ENCODE data around the gene ARIH1. TPM values are rescaled to one million over a fixed set of nuclear protein-coding genes. Genes with fewer than 3 reads are reported as not detected.

The ARIH1 gene
- total RNA-seq, 4 donors from 2014 or later: 42.6 to 90.0 (median 58.5) TPM

- no peak for DNase-seq
- TF ChIP-seq POLR2A (IDR thresholded peaks at IDR 0.05): no peak
- TF ChIP-seq CTCF (IDR thresholded peaks at IDR 0.05): no peak
- Histone ChIP-seq H3K27me3 (no peaks in the 10 kb centered on the region), H3K9me3 (no peaks in the 10 kb centered on the region), H3K4me3 (replicated peaks in 1 of 3) (no peak overlapping the region), H3K36me3 (no peaks in the 10 kb centered on the region), H3K4me1 (no peaks in the 10 kb centered on the region), H3K27ac (no peak overlapping the region)
- WGBS, 2 donors: 83 to 93% methylated on average over 1 of the region's 1 CpG
- intact Hi-C loops (cut with DNase I): no loop called here
These were observed 71.0 kb downstream of the ARIH1 start for GRCh38 chr15:72545156-72545555.

GRCh38 chr15:72554471-72555425 lies 80.6 kb downstream of the ARIH1 start:
- WGBS, 2 donors: 92 to 97% methylated on average over 8 of the region's 8 CpGs
- intact Hi-C loops (cut with DNase I): no loop called here

DNA sequence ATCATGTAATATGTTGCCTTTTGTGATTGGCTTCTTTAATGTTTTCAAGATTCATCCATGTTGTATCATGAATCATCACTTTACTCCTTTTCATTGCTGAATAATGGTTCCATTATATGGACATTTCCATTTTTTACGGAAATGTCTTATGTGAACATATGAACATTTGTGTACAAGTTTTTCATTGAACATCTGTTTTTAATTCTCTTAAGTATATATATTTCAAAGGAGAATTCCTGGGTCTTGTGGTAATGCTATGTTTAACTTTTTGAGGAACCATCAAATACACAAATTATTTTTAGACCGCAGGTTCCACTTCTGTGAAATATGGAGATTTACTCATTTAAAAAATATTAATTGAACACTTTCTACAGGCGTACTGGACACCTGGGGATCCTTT lies 85.7 kb downstream of the ARIH1 start:
- Histone ChIP-seq H3K36me3 (peaks cover 0 to 11% of the 10 kb centered on the region in 2 donors), H3K27me3 (no peaks in the 10 kb centered on the region), H3K27ac (no peak overlapping the region), H3K4me1 (no peaks in the 10 kb centered on the region), H3K9me3 (no peaks in the 10 kb centered on the region), H3K4me3 (replicated peaks in 1 of 3) (no peak overlapping the region)
- intact Hi-C loops (cut with DNase I): no loop called here
- TF ChIP-seq CTCF (IDR thresholded peaks at IDR 0.05): no peak
- no peak for TF ChIP-seq POLR2A (IDR thresholded peaks at IDR 0.05)
- DNase-seq: no peak
- WGBS, 2 donors: 93% methylated on average over 3 of the region's 3 CpGs

More at GRCh38 chr15:72554471-72555425, 80.6 kb downstream of the ARIH1 start:
- peaks cover 0 to 5% of the 10 kb centered on the region in 2 donors for H3K36me3 ChIP-seq
- no peaks in the 10 kb centered on the region for H3K27me3 ChIP-seq
- H3K27ac ChIP-seq: no peak overlapping the region
- TF ChIP-seq CTCF (IDR thresholded peaks at IDR 0.05): no peak
- no peak for TF ChIP-seq POLR2A (IDR thresholded peaks at IDR 0.05)
- H3K9me3 ChIP-seq: no peaks in the 10 kb centered on the region
- no peaks in the 10 kb centered on the region for H3K4me1 ChIP-seq
- DNase-seq: no peak
- H3K4me3 ChIP-seq (replicated peaks in 1 of 3): no peak overlapping the region

GRCh38 chr15:72560458-72560857 lies 86.3 kb downstream of the ARIH1 start:
- DNase-seq: no peak
- Histone ChIP-seq H3K27me3 (no peaks in the 10 kb centered on the region), H3K9me3 (no peaks in the 10 kb centered on the region), H3K4me1 (no peaks in the 10 kb centered on the region), H3K36me3 (peaks cover 0 to 11% of the 10 kb centered on the region in 2 donors), H3K27ac (no peak overlapping the region), H3K4me3 (replicated peaks in 1 of 3) (no peak overlapping the region)
- intact Hi-C loops (cut with DNase I): no loop called here
- WGBS, 2 donors: 87 to 96% methylated on average over 1 of the region's 1 CpG
- no peak for TF ChIP-seq POLR2A (IDR thresholded peaks at IDR 0.05)
- no peak for TF ChIP-seq CTCF (IDR thresholded peaks at IDR 0.05)

DNA sequence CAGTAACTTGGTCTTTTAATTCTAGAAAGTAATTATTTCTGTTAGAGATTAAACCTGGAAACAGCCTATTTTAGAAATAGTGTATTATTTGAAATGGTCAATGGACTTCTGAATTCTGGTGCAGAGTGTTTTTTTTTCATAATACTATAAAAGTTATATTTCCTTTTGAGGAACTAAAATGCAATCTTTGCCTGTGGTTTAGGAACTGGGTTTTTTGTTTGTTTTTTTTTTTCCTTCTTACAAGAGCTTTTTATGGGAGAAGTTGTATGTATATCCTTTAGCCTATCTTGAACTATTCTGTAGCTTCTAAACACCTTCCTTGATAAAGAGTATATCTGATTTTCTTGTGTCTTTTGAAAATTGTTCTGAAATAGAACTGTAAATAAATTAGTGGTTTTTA lies 88.3 kb downstream of the ARIH1 start:
- no peak overlapping the region for H3K27ac ChIP-seq
- H3K9me3 ChIP-seq: no peaks in the 10 kb centered on the region
- intact Hi-C loops (cut with DNase I): no loop called here
- no peak for TF ChIP-seq CTCF (IDR thresholded peaks at IDR 0.05)
- peaks cover 0 to 5% of the 10 kb centered on the region in 2 donors for H3K36me3 ChIP-seq
- H3K4me3 ChIP-seq (replicated peaks in 1 of 3): no peak overlapping the region
- DNase-seq: no peak
- H3K4me1 ChIP-seq: no peaks in the 10 kb centered on the region
- no peaks in the 10 kb centered on the region for H3K27me3 ChIP-seq

Measured in thyroid gland (tissue), 4 donors.